Measurements from ENCODE around the gene KSR2.

GRCh38 chr12:117526757-117527478, 441.9 kb downstream of the KSR2 start:
- TF ChIP-seq POLR2A (IDR thresholded peaks at IDR 0.05), result no peak
- no peak for TF ChIP-seq CTCF (IDR thresholded peaks at IDR 0.05)
- TF ChIP-seq EP300 (IDR thresholded peaks at IDR 0.05), result no peak

Data from ovary (tissue), 3 donors.